ENCODE results near the gene CXCL16. TPM values are rescaled to one million over a fixed set of nuclear protein-coding genes. Genes with fewer than 3 reads are reported as not detected.
"Not testable (repeated sequence)": the region's sequence is repeated elsewhere in the genome, so short reads cannot be mapped to it uniquely, and the experiment has no call there.

CXCL16 gene
- total and polyA plus RNA-seq, 12 donors: 2.4 to 50.1 (median 36.2) TPM

DNA sequence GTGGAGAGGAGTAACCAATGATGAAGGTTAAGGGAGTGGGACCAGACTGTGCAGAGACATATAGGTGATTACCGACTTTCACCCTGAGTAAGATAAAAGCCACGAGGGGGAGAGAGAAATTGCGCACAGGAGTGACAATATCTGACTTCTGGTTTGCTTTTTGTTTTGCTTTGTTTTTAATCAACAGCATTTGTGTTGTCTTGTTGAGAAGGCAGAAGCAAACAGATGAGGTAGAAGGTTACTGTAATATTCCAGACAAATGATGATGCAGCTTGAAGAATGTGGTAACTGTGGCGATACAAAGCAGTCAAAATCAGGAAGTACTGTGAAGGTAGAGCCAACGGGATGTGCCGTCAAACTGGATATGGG is 43.3 kb downstream of the CXCL16 start:
- intact Hi-C loops (cut with DNase I): no loop called here
- no peaks in the 10 kb centered on the region for H3K4me1 ChIP-seq (replicated peaks in 1 of 2)
- 72 to 79% (median 78%) methylated on average over 6 of the region's 6 CpGs for WGBS, 4 donors

DNA sequence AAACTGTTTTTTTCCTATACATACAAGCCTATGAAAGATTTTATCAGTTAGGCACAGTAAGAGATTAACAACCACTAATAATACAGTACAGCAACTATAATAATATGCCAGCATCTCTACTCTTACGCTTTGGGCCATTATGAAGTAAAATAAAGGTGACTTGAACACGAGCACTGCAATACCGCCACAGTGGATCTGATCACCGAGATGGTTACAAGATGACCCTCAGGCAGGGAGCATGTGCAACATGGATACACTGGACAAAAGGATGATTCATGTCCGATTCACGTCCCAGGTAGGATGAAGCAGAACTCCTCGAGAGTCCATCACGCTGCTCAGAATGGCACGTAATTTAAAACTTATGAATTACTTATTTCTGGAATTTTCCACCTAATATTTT is 46.3 kb downstream of the CXCL16 start:
- Histone ChIP-seq H3K4me1 (replicated peaks in 1 of 2) (no peaks in the 10 kb centered on the region), H3K9me3 (replicated peaks in 1 of 3) (no peaks in the 10 kb centered on the region), H3K27me3 (no peaks in the 10 kb centered on the region), H3K4me3 (no peak overlapping the region), H3K36me3 (replicated peaks in 1 of 2) (peaks cover 0 to 7% of the 10 kb centered on the region in 2 donors), H3K27ac (no peak overlapping the region)
- 84 to 87% (median 85%) methylated on average over 9 of the region's 9 CpGs for WGBS, 4 donors
- DNase-seq: no peak
- intact Hi-C loops (cut with DNase I): no loop called here
- TF ChIP-seq, protein P1, sequence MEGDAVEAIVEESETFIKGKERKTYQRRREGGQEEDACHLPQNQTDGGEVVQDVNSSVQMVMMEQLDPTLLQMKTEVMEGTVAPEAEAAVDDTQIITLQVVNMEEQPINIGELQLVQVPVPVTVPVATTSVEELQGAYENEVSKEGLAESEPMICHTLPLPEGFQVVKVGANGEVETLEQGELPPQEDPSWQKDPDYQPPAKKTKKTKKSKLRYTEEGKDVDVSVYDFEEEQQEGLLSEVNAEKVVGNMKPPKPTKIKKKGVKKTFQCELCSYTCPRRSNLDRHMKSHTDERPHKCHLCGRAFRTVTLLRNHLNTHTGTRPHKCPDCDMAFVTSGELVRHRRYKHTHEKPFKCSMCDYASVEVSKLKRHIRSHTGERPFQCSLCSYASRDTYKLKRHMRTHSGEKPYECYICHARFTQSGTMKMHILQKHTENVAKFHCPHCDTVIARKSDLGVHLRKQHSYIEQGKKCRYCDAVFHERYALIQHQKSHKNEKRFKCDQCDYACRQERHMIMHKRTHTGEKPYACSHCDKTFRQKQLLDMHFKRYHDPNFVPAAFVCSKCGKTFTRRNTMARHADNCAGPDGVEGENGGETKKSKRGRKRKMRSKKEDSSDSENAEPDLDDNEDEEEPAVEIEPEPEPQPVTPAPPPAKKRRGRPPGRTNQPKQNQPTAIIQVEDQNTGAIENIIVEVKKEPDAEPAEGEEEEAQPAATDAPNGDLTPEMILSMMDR (IDR thresholded peaks at IDR 0.05): no peak
- no peak for TF ChIP-seq POLR2A (IDR thresholded peaks at IDR 0.05)

More for the DNA sequence above, 43.3 kb downstream of the CXCL16 start:
- Histone ChIP-seq H3K27me3 (no peaks in the 10 kb centered on the region), H3K9me3 (replicated peaks in 1 of 3) (no peaks in the 10 kb centered on the region), H3K36me3 (replicated peaks in 1 of 2) (no peaks in the 10 kb centered on the region), H3K27ac (no peak overlapping the region), H3K4me3 (no peak overlapping the region)
- no peak for DNase-seq
- TF ChIP-seq, protein P1 (IDR thresholded peaks at IDR 0.05): no peak
- no peak for TF ChIP-seq POLR2A (IDR thresholded peaks at IDR 0.05)

DNA sequence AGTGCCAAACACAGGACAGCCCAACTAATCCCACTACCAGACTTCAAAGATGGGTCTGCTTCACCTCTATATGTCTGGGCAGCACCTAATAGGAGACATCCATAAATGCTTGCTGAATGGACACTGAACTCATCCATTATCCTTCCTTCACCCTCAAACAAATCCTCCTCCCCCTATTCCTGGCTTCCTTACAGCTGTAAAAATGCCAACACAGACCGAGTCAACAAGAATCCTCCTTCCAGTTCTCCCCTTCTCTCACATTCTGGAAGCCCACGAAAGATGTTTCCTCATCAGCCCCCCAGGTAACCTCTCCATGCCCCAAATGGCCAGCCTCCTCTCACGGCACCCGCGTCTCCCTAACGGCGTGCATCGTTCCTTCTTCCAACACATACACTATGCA is 48.0 kb downstream of the CXCL16 start:
- no peak overlapping the region for H3K27ac ChIP-seq
- TF ChIP-seq POLR2A (IDR thresholded peaks at IDR 0.05): no peak
- TF ChIP-seq, protein P1 (IDR thresholded peaks at IDR 0.05): no peak
- H3K36me3 ChIP-seq (replicated peaks in 1 of 2): peaks cover 0 to 7% of the 10 kb centered on the region in 2 donors
- 81 to 85% (median 84%) methylated on average over 8 of the region's 8 CpGs for WGBS, 4 donors
- no peak overlapping the region for H3K4me3 ChIP-seq
- H3K9me3 ChIP-seq (replicated peaks in 1 of 3): no peaks in the 10 kb centered on the region
- intact Hi-C loops (cut with DNase I): no loop called here
- H3K27me3 ChIP-seq: no peaks in the 10 kb centered on the region
- DNase-seq: no peak
- no peaks in the 10 kb centered on the region for H3K4me1 ChIP-seq (replicated peaks in 1 of 2)

DNA sequence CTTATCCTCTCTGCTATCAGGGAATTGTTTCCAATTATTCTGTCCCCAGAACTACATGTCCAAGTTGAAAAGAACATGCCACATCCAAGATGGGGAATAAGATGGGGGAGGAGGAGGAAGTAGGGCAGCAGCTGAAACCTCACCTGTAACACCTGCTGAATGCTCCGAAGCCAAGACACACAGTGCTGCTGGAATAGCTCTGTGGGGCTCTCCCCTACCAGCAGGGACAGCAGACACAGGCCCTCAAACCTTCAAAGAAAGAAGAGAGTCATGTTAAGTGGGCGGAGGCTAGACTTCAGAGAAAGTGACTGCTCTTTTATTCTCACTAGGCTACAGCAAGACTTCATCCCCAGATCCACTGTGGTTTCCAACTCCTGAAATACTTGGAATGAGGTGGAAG is 49.0 kb downstream of the CXCL16 start:
- WGBS, 4 donors: 91 to 95% (median 94%) methylated on average over 2 of the region's 2 CpGs
- H3K36me3 ChIP-seq (replicated peaks in 1 of 2): peaks cover 0 to 7% of the 10 kb centered on the region in 2 donors
- TF ChIP-seq POLR2A (IDR thresholded peaks at IDR 0.05): no peak
- TF ChIP-seq, protein P1 (IDR thresholded peaks at IDR 0.05): no peak
- no peaks in the 10 kb centered on the region for H3K9me3 ChIP-seq (replicated peaks in 1 of 3)
- H3K27me3 ChIP-seq: no peaks in the 10 kb centered on the region
- no peaks in the 10 kb centered on the region for H3K4me1 ChIP-seq (replicated peaks in 1 of 2)
- H3K4me3 ChIP-seq: no peak overlapping the region
- intact Hi-C loops (cut with DNase I): no loop called here
- DNase-seq: no peak
- no peak overlapping the region for H3K27ac ChIP-seq

DNA sequence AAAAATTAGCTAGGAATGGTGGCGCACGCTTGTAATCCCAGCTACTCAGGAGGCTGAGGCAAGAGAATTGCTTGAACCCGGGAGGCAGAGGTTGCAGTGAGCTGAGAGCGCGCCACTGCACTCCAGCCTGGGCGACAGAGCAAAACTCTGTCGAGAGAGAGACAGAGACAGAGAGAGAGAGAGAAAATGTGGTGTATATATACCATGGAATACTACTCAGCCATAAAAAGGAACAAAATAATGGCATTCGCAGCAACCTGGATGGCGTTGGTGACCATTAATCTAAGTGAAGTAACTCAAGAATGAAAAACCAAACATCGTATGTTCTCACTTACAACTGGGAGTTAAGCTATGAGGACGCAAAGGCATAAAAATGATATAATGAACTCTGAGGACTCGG is 49.9 kb downstream of the CXCL16 start:
- H3K27me3 ChIP-seq; H3K27ac ChIP-seq; H3K36me3 ChIP-seq (replicated peaks in 1 of 2); H3K4me1 ChIP-seq (replicated peaks in 1 of 2); intact Hi-C loops (cut with DNase I); H3K9me3 ChIP-seq (replicated peaks in 1 of 3); DNase-seq; H3K4me3 ChIP-seq: not testable (repeated sequence)
- WGBS, 4 donors: 84 to 90% (median 89%) methylated on average over 12 of the region's 12 CpGs

DNA sequence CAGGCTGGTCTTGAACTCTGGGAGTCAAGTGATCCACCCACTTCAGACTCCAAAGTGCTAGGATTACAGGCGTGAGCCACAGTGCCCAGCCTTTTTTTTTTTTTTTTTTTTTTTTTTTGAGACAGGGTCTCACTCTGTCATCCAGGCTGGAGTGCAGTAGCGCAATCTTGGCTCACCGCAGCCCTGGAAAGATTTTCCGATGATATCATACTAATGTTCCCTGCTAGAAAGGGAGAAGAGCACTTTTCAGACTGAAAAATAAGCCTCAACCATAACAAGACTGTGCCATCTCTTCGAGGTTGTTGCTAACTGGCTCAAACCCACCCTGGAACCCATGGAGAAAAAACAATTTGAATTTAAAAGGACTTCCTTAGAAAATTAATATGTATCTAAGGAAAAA is 56.0 kb downstream of the CXCL16 start:
- DNase-seq; H3K4me3 ChIP-seq; H3K4me1 ChIP-seq (replicated peaks in 1 of 2); H3K9me3 ChIP-seq (replicated peaks in 1 of 3); H3K27me3 ChIP-seq; H3K27ac ChIP-seq; intact Hi-C loops (cut with DNase I): not testable (repeated sequence)
- 90 to 97% (median 92%) methylated on average over 5 of the region's 5 CpGs for WGBS, 4 donors
- H3K36me3 ChIP-seq (replicated peaks in 1 of 2): peaks cover 0 to 27% of the 10 kb centered on the region in 2 donors
